Activated T-cell treated with anti-CD3 and anti-CD28 coated beads for 48 hours (primary cell): ENCODE data around the gene RMDN2.
"Not testable (repeated sequence)": the region's sequence is repeated elsewhere in the genome, so short reads cannot be mapped to it uniquely, and the experiment has no call there.

Experiments
- DNase-seq: peaks from one replicate; pipeline ENCODE4 v3.0.0-alpha.2; 2020; ENCODE audit warnings: low read depth

The RMDN2 gene

GRCh38 chr2:37897511-37897910, 27.6 kb upstream of the RMDN2 start:
- no peak for DNase-seq

DNA sequence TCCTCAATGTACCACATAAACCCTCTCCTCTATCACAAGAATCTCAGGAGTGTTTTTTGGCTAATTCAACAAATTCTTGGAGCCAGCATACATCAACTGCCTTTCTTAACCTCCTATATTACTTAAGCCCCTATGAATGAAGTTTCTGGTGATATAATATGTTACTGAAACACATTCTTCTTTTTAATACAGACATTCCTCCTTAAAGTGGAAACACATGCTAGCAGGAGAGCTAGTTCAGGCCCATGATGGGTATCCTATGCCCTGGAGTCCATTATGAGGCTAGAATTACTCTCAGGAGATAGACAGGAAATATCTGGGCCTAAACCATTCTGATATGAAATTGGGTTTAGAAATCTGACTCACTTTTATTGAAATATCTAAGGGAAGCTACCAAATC, 26.6 kb upstream of the RMDN2 start:
- DNase-seq: no peak

DNA sequence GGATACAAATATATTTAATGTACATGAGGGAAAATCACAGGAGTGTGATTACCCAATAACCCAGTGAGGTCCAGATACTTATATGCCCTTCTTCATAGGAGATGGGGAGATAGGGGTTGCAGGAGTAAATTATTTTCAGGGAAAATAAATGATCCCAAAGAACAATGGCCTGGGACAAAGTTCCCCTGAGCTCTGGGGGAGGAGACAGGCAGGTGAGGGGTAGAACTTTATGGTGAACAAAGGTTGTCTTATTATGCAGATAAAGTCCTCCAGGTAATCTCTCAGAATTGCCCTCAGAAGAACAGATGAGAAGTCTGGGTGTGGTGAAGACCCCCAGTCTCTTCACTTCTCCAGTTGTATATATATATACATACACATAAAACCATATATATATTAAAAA, 22.1 kb upstream of the RMDN2 start:
- no peak for DNase-seq

GRCh38 chr2:37904425-37904824, 20.7 kb upstream of the RMDN2 start:
- DNase-seq: no peak

- no peak for DNase-seq
Observed at GRCh38 chr2:37904993-37905392, 20.1 kb upstream of the RMDN2 start.

- DNase-seq: no peak
Observed at GRCh38 chr2:37906131-37906530, 19.0 kb upstream of the RMDN2 start.

DNA sequence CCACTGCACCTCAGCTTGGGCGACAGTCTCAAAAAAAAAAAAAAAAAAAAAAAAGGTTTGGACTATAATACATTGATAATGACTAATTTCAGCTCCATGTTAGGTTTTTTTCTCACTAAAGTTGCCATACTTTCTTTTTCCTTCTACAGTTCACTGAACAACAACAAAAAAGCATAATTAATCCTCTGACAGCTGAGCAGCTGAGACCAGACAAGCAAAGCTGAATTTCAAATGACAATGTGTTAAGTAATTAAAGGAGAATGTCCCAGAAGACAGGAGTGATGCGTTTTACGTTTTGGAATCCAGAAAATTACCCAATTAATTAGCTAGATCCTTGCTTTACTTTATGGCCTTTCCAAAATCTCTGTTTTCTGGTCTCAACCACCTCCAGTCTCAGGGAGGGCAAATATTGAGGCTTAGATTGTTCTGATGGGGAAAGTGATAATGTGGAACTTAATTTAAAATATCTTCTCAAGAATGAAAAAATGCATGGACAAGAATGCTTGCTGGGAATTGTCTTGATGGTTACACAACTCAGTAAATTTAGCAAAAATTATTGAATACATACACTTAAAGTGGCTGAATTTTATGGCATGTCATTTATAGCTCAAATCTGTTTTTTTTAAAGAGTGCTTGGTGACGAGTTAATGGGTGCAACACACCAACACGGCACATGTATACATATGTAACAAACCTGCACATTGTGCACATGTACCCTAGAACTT, 17.4 kb upstream of the RMDN2 start:
- no peak for DNase-seq

GRCh38 chr2:37911296-37911873, 13.7 kb upstream of the RMDN2 start:
- DNase-seq: no peak

DNA sequence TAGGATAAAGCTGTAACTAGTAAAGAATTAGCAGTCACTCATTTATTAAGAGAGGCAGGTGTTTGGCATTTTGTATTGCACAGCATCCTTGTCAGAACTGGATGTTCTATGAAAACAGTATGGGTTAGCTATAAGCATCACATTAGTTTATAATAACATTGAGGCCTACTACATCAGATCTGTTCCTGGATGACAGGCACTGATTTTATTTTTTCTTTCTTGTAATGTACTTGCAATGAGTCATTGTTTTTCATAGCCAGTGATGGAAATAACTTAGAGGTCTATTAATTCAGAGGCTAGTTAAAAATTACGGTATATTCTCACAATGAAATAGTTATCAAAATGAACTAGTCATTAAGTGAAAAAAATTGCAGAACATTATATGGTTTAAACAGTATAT, 13.0 kb upstream of the RMDN2 start:
- no peak for DNase-seq

- no peak for DNase-seq
Observed at GRCh38 chr2:37912616-37913015, 12.5 kb upstream of the RMDN2 start.

GRCh38 chr2:37914340-37914739, 10.7 kb upstream of the RMDN2 start:
- no peak for DNase-seq

DNA sequence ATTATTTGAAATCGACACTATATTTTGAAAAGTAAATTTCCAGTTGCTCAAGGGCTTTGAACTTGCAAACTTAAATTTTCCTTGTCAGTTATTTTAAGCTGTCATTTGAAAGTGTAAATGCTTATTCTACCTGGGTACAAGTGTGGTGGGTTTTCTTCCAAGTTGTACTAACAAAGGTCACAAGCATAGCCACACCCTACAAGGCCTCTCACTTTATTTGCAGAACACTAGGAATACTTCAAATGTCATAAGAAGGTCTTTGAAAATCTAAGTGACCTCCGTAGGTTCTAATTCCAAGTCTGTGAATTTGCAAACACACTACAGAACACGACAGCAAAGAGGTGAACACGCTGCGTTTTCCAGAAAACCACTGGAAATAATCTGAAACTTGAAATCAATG, 9.3 kb upstream of the RMDN2 start:
- no peak for DNase-seq

DNA sequence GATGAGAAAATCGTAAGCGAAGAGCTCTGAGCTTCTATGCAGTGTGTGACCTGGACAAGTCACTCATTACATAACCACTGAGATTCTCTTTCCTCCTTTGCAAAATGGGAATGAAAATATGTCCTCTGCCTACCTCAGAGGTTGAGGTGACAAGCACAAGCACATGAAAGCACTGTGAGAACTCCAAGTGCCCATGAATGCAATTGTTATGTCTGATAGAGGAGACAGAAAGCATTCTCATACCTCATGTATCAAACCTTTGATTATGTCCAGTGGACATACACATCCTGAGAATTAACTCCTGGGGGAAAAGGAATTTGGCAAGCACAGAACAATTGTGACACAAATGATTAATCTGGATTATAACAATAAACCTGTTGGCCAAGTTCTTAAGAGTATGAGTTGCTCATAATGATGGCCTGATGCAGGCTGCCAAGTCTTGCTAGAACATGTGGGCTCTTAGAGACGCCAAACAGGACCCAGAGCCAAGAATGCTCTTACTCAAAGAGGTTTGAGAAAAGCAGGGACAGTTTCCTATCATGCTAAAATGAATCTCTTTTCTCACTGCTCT, 8.5 kb upstream of the RMDN2 start:
- DNase-seq: no peak

GRCh38 chr2:37917281-37918228, 7.5 kb upstream of the RMDN2 start:
- no peak for DNase-seq

DNA sequence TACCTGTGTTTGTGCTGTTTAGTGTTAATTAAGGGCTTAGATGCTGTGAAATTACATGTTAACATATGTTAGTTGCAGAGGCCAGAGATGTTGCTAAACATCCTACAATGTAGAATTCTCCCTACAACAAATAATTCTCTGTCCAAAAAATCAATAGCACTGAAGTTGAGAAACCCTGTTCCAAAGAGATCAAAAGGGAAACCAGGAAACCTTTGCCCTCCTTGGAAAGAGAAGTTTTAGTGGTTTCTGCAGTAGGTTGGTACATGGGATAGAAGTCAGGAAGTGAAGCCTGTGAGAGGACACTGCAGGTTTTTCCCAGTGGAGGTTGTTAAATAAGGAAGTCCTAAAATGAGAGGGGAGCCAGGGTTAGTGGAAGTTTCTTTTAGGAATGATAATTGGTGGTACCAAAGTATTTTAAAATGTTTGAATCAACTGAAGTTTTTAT, 6.3 kb upstream of the RMDN2 start:
- no peak for DNase-seq

- no peak for DNase-seq
Observed at GRCh38 chr2:37919631-37920032, 5.5 kb upstream of the RMDN2 start.

DNA sequence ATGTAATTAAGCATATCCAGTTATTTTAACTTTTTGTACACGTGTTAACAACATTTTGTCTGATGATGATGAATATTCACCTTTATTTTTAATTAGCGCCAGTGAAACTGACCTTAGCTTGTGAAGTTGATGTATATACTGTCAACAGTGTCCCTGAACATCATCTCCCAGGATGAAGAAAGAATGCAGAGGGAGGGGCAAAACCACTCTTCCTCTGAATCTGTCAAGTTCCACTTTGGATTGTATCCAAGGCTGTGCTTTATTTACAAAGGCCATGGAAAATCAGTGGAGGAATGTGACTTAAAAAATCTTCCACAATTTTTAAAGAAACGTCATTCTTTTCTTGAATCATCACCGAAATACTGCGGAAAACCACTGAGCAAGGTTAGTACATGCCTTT, 4.5 kb upstream of the RMDN2 start:
- DNase-seq: no peak

- no peak for DNase-seq
Observed at GRCh38 chr2:37921781-37922180, 3.3 kb upstream of the RMDN2 start.

DNA sequence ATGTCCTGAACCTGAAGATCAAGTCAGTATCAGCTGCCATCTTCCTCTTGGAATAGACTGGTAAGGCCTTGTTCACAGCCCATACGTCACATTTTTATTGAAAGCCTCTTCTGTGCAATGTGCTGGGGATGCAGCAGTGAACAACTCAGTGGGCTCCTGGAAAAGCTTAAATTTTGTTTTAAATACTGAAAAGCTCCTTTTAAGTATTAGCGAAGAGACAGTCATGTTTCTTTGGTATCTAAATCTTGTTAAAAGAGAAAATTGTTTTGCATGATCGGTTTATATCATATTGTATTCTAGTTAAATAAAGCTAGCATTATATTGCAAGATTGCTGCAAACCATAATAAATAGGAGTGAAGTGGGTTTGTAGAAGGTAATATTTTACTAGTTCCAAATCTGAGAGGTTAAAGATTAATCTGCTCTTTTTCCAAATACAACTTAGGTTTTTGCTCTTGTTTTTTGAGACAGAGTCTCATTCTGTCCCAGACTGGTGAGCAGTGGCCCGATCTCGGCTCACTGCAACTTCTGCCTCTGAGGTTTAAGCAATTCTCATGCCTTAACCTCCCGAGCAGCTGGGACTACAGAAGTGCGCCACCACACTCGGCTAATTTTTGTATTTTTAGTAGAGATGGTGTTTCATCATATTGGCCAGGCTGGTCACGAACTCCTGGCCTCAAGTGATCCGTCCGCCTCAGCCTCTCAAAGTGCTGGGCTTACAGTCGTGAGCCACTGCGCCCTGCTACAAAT, 1.6 kb upstream of the RMDN2 start:
- DNase-seq: no peak

- no peak for DNase-seq
Observed at GRCh38 chr2:37926635-37927034, 1.5 kb downstream of the RMDN2 start.

- no peak for DNase-seq
Observed at GRCh38 chr2:37928377-37928776, 3.3 kb downstream of the RMDN2 start.

- not testable (repeated sequence) for DNase-seq
Observed at GRCh38 chr2:37930392-37930791, 5.3 kb downstream of the RMDN2 start.
